SK-N-MC (cell line): ENCODE results near the gene DLEC1.

Experiments
- EZH2 ChIP-seq: fragments of 200-600 bp; sonication (generic); IDR thresholded peaks from one replicate; pipeline ENCODE4 v1.6.1; 2017; ENCODE audit warnings: antibody characterized with exemption
- POLR2AphosphoS5 ChIP-seq: IDR thresholded peaks from 2 replicates; pipeline ENCODE4 v1.6.1; 2012; ENCODE audit warnings: mild to moderate bottlenecking, low read depth, low read length, borderline replicate concordance

GRCh38 chr3:38167591-38167990 is 128.6 kb downstream of the DLEC1 start:
- TF ChIP-seq POLR2AphosphoS5 (no peak), EZH2 (no peak)
